HG03039 (cell line): ENCODE measurements around the gene DIDO1.
"Not testable (repeated sequence)": the region's sequence is repeated elsewhere in the genome, so short reads cannot be mapped to it uniquely, and the experiment has no call there.

ENCODE experiments used
- ATAC-seq: cut with Tn5 transposase; IDR thresholded peaks from one replicate; pipeline ENCODE4 v1.9.1; 2021; ENCODE audit warnings: mild to moderate bottlenecking, moderate library complexity; ENCODE audit not compliant: unreplicated experiment

The DIDO1 gene

DNA sequence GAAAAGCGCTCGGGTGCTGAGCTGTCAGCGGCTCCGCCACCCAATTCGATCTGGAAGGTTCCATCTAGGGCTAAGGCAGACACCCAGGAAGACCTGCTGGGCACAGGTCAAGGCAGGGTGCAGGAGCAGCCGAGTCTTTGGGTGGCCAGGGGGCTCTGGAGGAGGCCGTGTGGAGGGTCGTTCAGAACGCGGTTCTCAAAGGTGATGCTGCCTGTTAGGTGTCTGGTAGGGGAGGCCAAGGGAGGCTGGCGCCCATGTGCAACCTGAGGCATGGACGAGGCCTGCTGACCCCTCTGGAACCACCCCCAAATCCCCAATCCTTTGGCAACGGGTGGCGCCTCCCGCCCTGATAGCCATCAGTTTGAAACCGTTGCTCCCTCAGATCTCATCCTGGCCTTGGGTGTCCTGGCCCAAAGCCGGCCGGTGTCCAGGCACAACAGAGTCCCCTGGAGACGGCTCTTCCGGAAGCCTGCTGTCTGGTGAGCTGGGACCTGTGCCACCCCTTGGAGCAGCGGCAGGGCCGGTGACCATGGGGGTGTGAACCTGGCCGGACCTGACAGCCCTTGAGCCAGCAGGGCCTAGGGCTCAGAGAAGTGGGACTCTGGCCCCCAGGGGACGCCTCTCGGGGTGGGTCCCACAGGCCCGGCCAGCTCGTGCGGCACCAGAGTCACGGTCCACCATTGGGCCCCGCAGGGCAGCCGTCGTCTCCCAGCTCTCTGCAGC, 36.7 kb upstream of the DIDO1 start:
- no peak for ATAC-seq

- ATAC-seq = no peak
Measured at GRCh38 chr20:62962221-62962879, 36.0 kb upstream of the DIDO1 start.

DNA sequence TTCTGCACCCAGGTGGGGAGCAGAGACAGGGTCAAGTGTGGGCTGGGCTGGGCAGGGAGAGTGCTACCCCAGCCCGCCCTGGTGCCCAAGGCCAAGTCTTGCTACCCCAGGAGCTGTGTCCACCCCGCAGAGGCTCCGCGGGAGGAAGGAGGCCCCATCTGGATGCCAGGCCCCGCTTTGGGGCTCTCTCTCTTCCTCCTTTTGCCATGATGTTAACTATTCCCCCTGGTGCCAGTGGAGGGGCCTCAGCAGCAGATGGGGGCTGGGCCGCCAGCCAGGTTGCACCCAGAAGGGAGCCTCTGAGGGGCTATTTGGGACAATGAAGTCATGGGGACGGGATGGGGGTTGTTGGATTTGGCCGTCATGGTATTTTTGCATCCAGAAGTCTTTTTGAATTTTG, 35.5 kb upstream of the DIDO1 start:
- no peak for ATAC-seq

- no peak for ATAC-seq
Measured at GRCh38 chr20:62961310-62961783, 35.0 kb upstream of the DIDO1 start.

- not testable (repeated sequence) for ATAC-seq
Measured at GRCh38 chr20:62960446-62961309, 34.4 kb upstream of the DIDO1 start.

DNA sequence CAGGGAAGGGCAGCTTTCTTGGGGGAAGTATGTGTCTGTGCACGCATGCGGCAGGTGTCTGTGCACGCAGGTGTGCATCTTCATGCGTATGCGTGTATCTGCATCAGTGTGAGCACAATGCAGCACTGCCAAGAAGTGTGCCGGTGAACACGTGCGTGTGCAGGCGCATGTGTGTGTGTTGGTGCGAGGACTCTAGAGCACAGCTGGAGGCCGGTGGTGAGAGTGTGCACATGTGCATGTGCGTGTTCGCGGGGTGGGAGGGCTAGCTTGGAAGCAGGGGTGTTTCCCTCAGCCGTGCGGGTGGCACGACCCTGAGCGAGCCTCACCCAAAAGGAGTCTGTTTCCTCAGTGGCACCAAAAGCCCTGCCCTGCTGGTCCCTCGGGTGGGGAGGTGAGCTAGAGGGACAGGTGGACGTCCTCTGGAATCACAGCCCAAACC, 33.7 kb upstream of the DIDO1 start:
- ATAC-seq = no peak

DNA sequence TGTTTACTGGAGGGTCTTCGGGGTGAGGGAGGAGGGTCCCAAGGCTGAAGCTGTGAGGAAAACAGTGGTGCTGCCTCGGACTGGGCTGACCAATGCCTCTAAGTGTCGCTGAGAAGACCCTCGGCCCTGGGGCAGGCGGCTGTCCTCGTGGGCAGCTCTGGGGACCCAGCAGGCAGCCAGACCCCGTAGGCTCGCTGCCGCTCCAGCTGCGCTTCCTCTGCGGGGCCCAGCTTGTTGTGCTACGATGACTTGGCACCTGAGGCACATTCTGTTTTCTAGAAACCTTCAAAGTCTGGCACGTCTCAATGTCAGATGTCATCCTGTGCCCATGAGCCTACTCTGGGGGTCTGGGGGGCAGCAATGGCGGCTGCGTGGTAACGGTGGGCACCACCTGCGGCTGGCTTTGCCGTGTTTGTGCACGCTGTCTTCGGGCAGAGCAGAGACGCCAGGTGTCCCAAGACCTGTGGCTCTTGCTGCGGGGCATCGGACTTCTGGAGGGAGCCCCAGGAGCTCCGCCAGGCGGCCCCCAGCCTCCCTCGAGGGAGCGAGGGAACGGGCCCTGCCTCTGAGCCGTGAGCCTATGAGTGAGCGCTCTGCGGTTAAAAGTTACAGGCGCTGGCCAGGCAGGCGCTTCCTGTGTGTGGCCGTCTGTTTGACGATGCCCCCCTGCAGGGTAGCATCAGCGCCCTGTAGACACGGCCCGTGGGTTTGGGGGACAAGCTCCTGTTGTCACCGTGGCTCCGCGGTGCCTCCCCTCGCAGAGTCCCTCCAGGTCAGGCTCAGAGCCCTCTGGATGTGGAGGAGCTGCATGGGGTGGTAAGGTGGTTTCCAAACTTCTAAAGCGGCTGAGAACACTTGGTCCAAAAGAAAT, 33.0 kb upstream of the DIDO1 start:
- ATAC-seq = no peak

GRCh38 chr20:62958388-62959100, 32.2 kb upstream of the DIDO1 start:
- no peak for ATAC-seq

GRCh38 chr20:62957136-62958117, 31.1 kb upstream of the DIDO1 start:
- ATAC-seq = no peak

- no peak for ATAC-seq
Measured at GRCh38 chr20:62956387-62957135, 30.3 kb upstream of the DIDO1 start.

- ATAC-seq = no peak
Measured at GRCh38 chr20:62955519-62956386, 29.4 kb upstream of the DIDO1 start.

DNA sequence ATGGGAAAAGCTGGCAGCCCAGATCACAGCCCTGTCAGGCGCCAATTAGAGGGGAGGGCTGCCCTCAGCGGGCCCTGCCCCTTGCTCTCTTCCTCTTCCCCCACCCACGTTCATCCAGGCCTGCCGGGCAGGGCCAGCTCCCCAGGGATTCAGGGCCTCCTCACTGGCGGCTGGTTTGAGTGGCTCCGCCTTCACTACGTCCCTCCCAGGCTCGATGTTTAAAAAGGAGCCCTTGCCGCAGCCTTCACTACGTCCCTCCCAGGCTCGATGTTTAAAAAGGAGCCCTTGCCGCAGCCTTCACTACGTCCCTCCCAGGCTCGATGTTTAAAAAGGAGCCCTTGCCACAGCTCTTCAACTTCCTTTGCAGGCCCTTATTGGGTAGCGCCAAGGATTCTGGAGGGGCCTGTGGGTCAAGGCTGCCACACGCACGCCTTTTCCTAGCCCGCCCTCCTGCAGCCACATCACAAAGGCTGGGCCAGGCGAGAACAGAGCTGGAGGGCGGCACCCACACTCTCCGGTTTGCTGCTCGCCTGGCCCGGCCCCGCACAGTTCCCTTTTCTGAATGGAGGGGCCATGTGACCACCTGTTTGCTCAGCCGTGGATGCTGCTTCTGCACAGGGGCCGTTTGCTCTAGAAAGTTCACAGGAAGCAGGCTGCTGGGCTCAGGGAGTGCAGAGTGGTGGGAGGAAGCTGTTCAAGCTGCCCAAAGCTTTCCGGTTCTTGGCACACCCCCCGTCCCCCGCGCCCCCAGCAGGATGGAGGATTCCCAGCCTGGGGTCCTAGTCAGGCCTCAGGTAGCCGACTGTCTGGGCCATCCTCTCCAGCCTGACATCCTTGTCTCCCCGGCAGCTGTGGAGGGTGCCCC, 27.8 kb upstream of the DIDO1 start:
- peak; percentile 48 for ATAC-seq

DNA sequence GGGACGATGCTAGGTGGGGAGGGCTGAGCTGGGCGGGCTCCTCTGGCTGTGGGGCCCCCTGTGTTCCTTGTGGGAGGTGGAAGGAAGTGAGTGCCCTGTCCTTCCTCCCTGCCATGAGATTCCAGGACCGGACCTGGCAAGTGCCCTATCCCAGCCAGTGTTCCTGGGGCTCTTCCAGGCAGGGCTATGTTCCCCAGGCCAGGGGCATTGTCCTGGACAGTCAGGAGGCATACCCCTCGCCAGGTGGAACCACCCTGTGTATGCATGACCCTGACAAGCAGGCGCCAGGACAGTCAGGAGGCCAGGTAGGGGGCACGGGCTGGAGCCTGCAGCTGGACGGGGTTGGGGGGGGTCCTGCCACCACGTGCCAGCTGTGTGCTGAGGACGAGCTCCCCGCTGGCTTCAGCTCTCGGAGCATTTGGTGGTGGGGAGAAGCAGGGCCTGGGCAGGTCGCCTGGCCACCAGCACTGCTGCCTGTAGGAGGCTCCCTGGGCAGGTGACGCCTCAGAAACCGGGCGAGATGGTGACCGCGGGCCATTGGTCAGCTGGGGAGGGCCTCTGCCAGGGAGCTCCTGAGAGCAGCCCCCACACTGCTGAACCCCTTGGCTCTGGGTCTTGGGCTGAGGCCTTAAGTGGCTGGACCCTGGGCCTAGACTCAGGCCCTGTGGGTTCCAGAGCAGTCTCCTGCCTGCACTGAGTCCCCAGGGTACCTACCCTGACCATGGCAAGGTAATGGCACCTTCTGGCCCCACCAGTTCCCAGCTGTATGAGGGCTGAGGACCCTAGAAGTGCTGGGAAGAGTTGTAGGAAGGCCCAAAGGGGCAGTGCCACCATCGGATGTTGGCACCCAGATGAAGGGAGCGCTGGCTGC, 26.9 kb upstream of the DIDO1 start:
- no peak for ATAC-seq

DNA sequence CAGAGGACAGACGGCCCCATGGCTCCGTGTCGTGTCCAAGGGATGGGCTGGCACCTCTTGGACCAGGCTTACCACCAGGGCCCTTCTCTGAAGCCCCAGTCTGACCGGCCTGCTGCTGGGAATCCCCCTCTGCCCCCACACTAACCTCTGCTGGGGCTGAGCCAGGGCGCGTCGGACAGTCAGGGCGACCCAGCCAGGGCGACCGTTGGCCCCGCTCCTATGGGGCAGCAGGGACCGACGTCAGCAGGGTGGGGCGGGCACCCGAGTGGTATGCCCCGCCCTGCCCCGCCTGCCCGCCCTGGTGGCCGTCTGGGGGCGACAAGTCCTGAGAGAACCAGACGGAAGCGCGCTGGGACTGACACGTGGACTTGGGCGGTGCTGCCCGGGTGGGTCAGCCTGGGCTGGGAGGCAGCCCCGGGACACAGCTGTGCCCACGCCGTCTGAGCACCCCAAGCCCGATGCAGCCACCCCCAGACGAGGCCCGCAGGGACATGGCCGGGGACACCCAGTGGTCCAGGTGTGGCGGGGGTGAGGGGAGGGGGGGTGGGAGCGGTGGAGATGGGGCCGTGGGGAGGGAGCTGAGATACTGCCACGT, 26.2 kb upstream of the DIDO1 start, which contains the start of gene SLC17A9:
SLC17A9 (plus strand) TSS at position 337 of the 595 bp plus-strand sequence; CDS start at position 459, 122 bp downstream.
- peak; percentile 46 for ATAC-seq
